ENCODE data around the gene IQCH.

GRCh38 chr15:67259379-67259778 is 4.8 kb downstream of the IQCH start:
- no peak for TF ChIP-seq POLR2A (IDR thresholded peaks at IDR 0.05)
- TF ChIP-seq CTCF (IDR thresholded peaks at IDR 0.05): no peak

All from sigmoid colon (tissue), 3 donors.